Ishikawa (cell line): ENCODE measurements around the gene NDUFS3.

ENCODE experiments used
- CEBPB ChIP-seq: IDR thresholded peaks from 2 replicates; pipeline ENCODE4 v1.6.1; 2012
- CREB1 ChIP-seq: IDR thresholded peaks from 2 replicates; pipeline ENCODE4 v1.6.1; 2012; ENCODE audit warnings: low read depth
- EGR1 ChIP-seq: IDR thresholded peaks from 2 replicates; pipeline ENCODE4 v1.6.1; 2012
- EP300 ChIP-seq: IDR thresholded peaks from 2 replicates; pipeline ENCODE4 v1.6.1; 2012; ENCODE audit warnings: borderline replicate concordance
- FOXM1 ChIP-seq: IDR thresholded peaks from 2 replicates; pipeline ENCODE4 v1.6.1; 2012; ENCODE audit warnings: low read depth, borderline replicate concordance
- MAX ChIP-seq: IDR thresholded peaks from 2 replicates; pipeline ENCODE4 v1.6.1; 2012
- NFIC ChIP-seq: IDR thresholded peaks from 2 replicates; pipeline ENCODE4 v1.6.1; 2012
- RAD21 ChIP-seq: IDR thresholded peaks from 2 replicates; pipeline ENCODE4 v1.6.1; 2012; ENCODE audit warnings: low read depth
- REST ChIP-seq: IDR thresholded peaks from 2 replicates; pipeline ENCODE4 v1.6.1; 2012; ENCODE audit warnings: low read depth, mild to moderate bottlenecking
- TAF1 ChIP-seq: IDR thresholded peaks from 2 replicates; pipeline ENCODE4 v1.6.1; 2012; ENCODE audit warnings: low read depth, mild to moderate bottlenecking
- TCF12 ChIP-seq: IDR thresholded peaks from 2 replicates; pipeline ENCODE4 v1.6.1; 2012; ENCODE audit warnings: low read depth
- TEAD4 ChIP-seq: IDR thresholded peaks from 2 replicates; pipeline ENCODE4 v1.6.1; 2012
- USF1 ChIP-seq: IDR thresholded peaks from 2 replicates; pipeline ENCODE4 v1.6.1; 2012
- YY1 ChIP-seq: IDR thresholded peaks from 2 replicates; pipeline ENCODE4 v1.6.1; 2012; ENCODE audit warnings: low read depth
- ZBTB7A ChIP-seq: IDR thresholded peaks from 2 replicates; pipeline ENCODE4 v1.6.1; 2012; ENCODE audit warnings: low read depth

NDUFS3 gene

GRCh38 chr11:47626234-47626633 lies 47.4 kb downstream of the NDUFS3 start:
- TF ChIP-seq TCF12 (no peak), REST (no peak), ZBTB7A (no peak), TEAD4 (no peak), YY1 (no peak), CREB1 (no peak), EGR1 (no peak), USF1 (no peak), RAD21 (no peak), CEBPB (no peak), NFIC (no peak), EP300 (no peak), MAX (no peak), FOXM1 (no peak), TAF1 (no peak)

GRCh38 chr11:47628026-47628425 lies 49.2 kb downstream of the NDUFS3 start:
- no peak for TF ChIP-seq RAD21
- TF ChIP-seq TCF12, result no peak
- no peak for TF ChIP-seq EGR1
- TF ChIP-seq REST, result no peak
- TF ChIP-seq ZBTB7A, result no peak
- no peak for TF ChIP-seq USF1
- TF ChIP-seq MAX, result no peak

- TF ChIP-seq FOXM1, result no peak
- no peak for TF ChIP-seq TAF1
- no peak for TF ChIP-seq YY1
- no peak for TF ChIP-seq REST
- no peak for TF ChIP-seq RAD21
- TF ChIP-seq CEBPB, result no peak
- no peak for TF ChIP-seq NFIC
- TF ChIP-seq TCF12, result no peak
- TF ChIP-seq EGR1, result no peak
- TF ChIP-seq EP300, result no peak
- no peak for TF ChIP-seq TEAD4
Observed at GRCh38 chr11:47631473-47631872, 52.6 kb downstream of the NDUFS3 start.
